A549 (cell line): ENCODE data around the gene CYSLTR2. TPM values are rescaled to one million over a fixed set of nuclear protein-coding genes. Genes with fewer than 3 reads are reported as not detected.

Experiments used
- ATAC-seq, 2 experiments: fragments of 200-7000 bp in 1 of 2; fragments of >200 bp in 1 of 2; cut with Nextera tagmentation in 1 of 2; cut with Tn5 transposase in 1 of 2; 3 replicates each; pipeline versions ENCODE4 v1.8.0 to v1.9.1; 2018 to 2020; ENCODE audit warnings: mild to moderate bottlenecking in 1 of 2, moderate library complexity in 1 of 2
- CTCF ChIA-PET: fragments of 300-600 bp; sonication (Branson Sonifier 250); formaldehyde crosslinking; extraction: SDS; loops from one replicate; lab custom pipeline; 2021; ENCODE audit warnings: antibody characterized with exemption, inconsistent platforms; lab: Yijun Ruan, JAX
- POLR2A ChIA-PET: fragments of 350-600 bp; formaldehyde crosslinking; extraction: SDS; loops from one replicate; lab custom pipeline; 2021; ENCODE audit warnings: antibody characterized with exemption, inconsistent platforms; lab: Yijun Ruan, JAX
- DNase-seq, 2 experiments: peaks; one replicate each; pipeline versions ENCODE4 v3.0.0 to v3.0.0-alpha.2; 2011 to 2016; ENCODE audit warnings: low read depth in 1 of 2, low spot score in 1 of 2
- FAIRE-seq: peaks from 2 replicates; lab custom pipeline; 2011; peaks lifted over from hg19 to GRCh38; lab: Jason Lieb, UNC
- H3K27ac ChIP-seq, 2 experiments: fragments of >200 bp; sonication (Bioruptor Twin); formaldehyde crosslinking; 3 replicates each; pipeline ENCODE4 v1.5.1; 2016 to 2017
- H3K4me1 ChIP-seq: fragments of >200 bp; sonication (Bioruptor Twin); formaldehyde crosslinking; 3 replicates; pipeline ENCODE4 v1.6.1; 2016
- H3K4me2 ChIP-seq: fragments of >200 bp; sonication (Bioruptor Twin); formaldehyde crosslinking; 3 replicates; pipeline ENCODE4 v1.6.1; 2016
- H3K4me3 ChIP-seq: fragments of >200 bp; sonication (Bioruptor Twin); formaldehyde crosslinking; 3 replicates; pipeline ENCODE4 v1.5.1; 2016
- H3K9me3 ChIP-seq: fragments of >200 bp; sonication (Bioruptor Twin); formaldehyde crosslinking; 3 replicates; pipeline ENCODE4 v1.6.1; 2016
- BHLHE40 ChIP-seq: IDR thresholded peaks from 2 replicates; pipeline ENCODE4 v1.6.1; 2012; ENCODE audit warnings: low read depth, low read length, inconsistent platforms
- CEBPB ChIP-seq, 2 experiments: fragments of >200 bp in 1 of 2; sonication (Bioruptor Twin) in 1 of 2; formaldehyde crosslinking in 1 of 2; IDR thresholded peaks; 2 replicates each; pipeline ENCODE4 v1.6.1; 2012 to 2016
- FOSL2 ChIP-seq, 2 experiments: fragments of 450-650 bp in 1 of 2; fragments of >200 bp in 1 of 2; sonication (Bioruptor Twin) in 1 of 2; formaldehyde crosslinking; IDR thresholded peaks; 2 replicates each; pipeline versions ENCODE4 v1.5.0 to v1.6.1; 2016 to 2020; ENCODE audit warnings: mild to moderate bottlenecking in 1 of 2, moderate library complexity in 1 of 2
- GATA3 ChIP-seq: IDR thresholded peaks from 2 replicates; pipeline ENCODE4 v1.6.1; 2012; ENCODE audit warnings: borderline replicate concordance
- HOXB13 ChIP-seq: fragments of 250-450 bp; sonication (Bioruptor Pico); IDR thresholded peaks from 2 replicates; pipeline ENCODE4 v1.5.0; 2020; ENCODE audit warnings: low read depth, mild to moderate bottlenecking, moderate library complexity
- HOXB5 ChIP-seq: fragments of 250-450 bp; sonication (Bioruptor Pico); IDR thresholded peaks from 2 replicates; pipeline ENCODE4 v1.5.0; 2020; ENCODE audit warnings: mild to moderate bottlenecking, moderate library complexity
- JUN ChIP-seq, 2 experiments: fragments of >200 bp; sonication (Bioruptor Twin); formaldehyde crosslinking; IDR thresholded peaks; 2 replicates in 1 of 2; 3 replicates in 1 of 2; pipeline ENCODE4 v1.6.1; 2016 to 2017
- JUNB ChIP-seq: fragments of >200 bp; sonication (Bioruptor Twin); formaldehyde crosslinking; IDR thresholded peaks from 2 replicates; pipeline ENCODE4 v1.6.1; 2016
- MAFK ChIP-seq: fragments of 450-650 bp; IDR thresholded peaks from 2 replicates; pipeline ENCODE4 v1.6.1; 2014; ENCODE audit not compliant: partially characterized antibody
- MYC ChIP-seq: IDR thresholded peaks from 2 replicates; pipeline ENCODE4 v1.6.1; 2012; ENCODE audit warnings: mild to moderate bottlenecking, inconsistent platforms, low read length, improper control_type of control experiment, borderline replicate concordance
- NFE2L2 ChIP-seq: fragments of 150-350 bp; conservative IDR thresholded peaks from 2 replicates; pipeline ENCODE4 v1.6.1; 2014; ENCODE audit warnings: low read length
- NPAS2 ChIP-seq: fragments of 250-450 bp; sonication (Bioruptor Pico); IDR thresholded peaks from 2 replicates; pipeline ENCODE4 v1.8.0; 2022; ENCODE audit warnings: mild to moderate bottlenecking, moderate library complexity, borderline replicate concordance
- NR3C1 ChIP-seq: fragments of >200 bp; sonication (Bioruptor Twin); formaldehyde crosslinking; IDR thresholded peaks from 3 replicates; pipeline ENCODE4 v1.6.1; 2017
- POLR2AphosphoS2 ChIP-seq: conservative IDR thresholded peaks from 2 replicates; pipeline ENCODE4 v1.6.1; 2012; ENCODE audit warnings: low read length, improper control_type of control experiment, inconsistent platforms
- RAD21 ChIP-seq, 2 experiments: fragments of >200 bp in 1 of 2; sonication (Bioruptor Twin) in 1 of 2; formaldehyde crosslinking in 1 of 2; IDR thresholded peaks in 1 of 2; conservative IDR thresholded peaks in 1 of 2; 2 replicates in 1 of 2; 3 replicates in 1 of 2; pipeline ENCODE4 v1.6.1; 2012 to 2018; ENCODE audit warnings: inconsistent platforms in 1 of 2
- SMC3 ChIP-seq: fragments of >200 bp; sonication (Bioruptor Twin); formaldehyde crosslinking; IDR thresholded peaks from 3 replicates; pipeline ENCODE4 v1.6.1; 2018; ENCODE audit warnings: inconsistent platforms
- SREBF2 ChIP-seq: fragments of 450-650 bp; IDR thresholded peaks from 2 replicates; pipeline ENCODE4 v1.6.1; 2014; ENCODE audit warnings: mild to moderate bottlenecking, moderate library complexity
- WGBS: methylation state at CpG from one replicate; pipeline ENCODE4 v1.1.6; 2017; ENCODE audit errors: missing lambda C conversion rate; 5-methylcytosine and 5-hydroxymethylcytosine counted together
- polyA plus RNA-seq, 4 experiments: library from polyadenylated mRNA; depleted of rRNA in 3 of 4; stranded (reverse); fragments of >200 nt; fragmentation: RNase III in 1 of 4; extraction: RNeasy Plus Mini Kit Qiagen cat#74134 plus additional on column Dnase treatment in 1 of 4; gene quantifications; 2 replicates in 3 of 4; 3 replicates in 1 of 4; pipeline ENCODE4 v1.2.3, GENCODE V29; 2011 to 2017
- TF ChIP-seq, protein P1 (sequence below): fragments of 150-350 bp; IDR thresholded peaks from 2 replicates; pipeline ENCODE4 v1.6.1; 2014; ENCODE audit warnings: low read depth, mild to moderate bottlenecking, low read length
- TF ChIP-seq, protein P2 (sequence below): fragments of >200 bp; sonication (Bioruptor Twin); formaldehyde crosslinking; IDR thresholded peaks from 3 replicates; pipeline ENCODE4 v1.5.1; 2016
- TF ChIP-seq, protein P3 (sequence below): IDR thresholded peaks from 2 replicates; pipeline ENCODE4 v1.6.1; 2012; ENCODE audit warnings: low read depth, borderline replicate concordance
- TF ChIP-seq, protein P4 (sequence below): IDR thresholded peaks from 2 replicates; pipeline ENCODE4 v1.6.1; 2012
- TF ChIP-seq, protein P5 (sequence below): fragments of 250-450 bp; sonication (Bioruptor Pico); IDR thresholded peaks from 2 replicates; pipeline ENCODE4 v1.5.0; 2021; ENCODE audit warnings: mild to moderate bottlenecking, moderate library complexity, borderline replicate concordance

CYSLTR2 gene
- polyA plus RNA-seq, 2 of the 4 experiments (the other 2 are of a cell fraction) = not detected

DNA sequence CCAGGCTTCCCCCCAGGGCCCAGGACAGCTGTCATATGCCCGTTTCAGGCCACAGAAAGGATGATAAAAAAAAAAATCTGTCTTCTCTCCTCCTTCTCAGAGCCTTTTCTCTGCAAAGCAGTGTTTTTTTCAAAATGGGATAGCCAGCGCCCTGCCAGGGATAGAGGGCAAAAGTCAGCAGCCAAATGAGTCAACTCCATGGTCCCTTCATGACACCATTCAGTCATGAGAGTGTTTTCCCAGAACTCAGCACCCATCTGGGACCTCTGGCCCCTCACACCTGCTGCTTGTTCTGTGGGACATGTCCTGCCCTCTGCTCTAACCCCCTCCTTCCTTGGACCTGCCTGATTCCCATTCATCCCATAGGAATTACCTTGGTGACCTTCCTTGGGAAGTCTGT lies 95.0 kb downstream of the CYSLTR2 start:
- Histone ChIP-seq H3K27ac (peak overlapping the region in 1 of 2 experiments; percentile 45; a peak in 2 of 6 replicates), H3K4me3 (no peak overlapping the region), H3K9me3 (no peaks in the 10 kb centered on the region), H3K4me2 (peak overlapping the region; percentile 81), H3K4me1 (peaks cover 19% of the 10 kb centered on the region)
- no peak for FAIRE-seq
- WGBS = 55% methylated on average over 2 of the region's 2 CpGs
- CTCF ChIA-PET = interaction anchor here (0.9 to 2.7 kb wide), 3 partner anchors 14 to 154 kb away, joined by 4 to 20 read pairs (median 7); no protein-coding TSS in a partner anchor
- no peak for DNase-seq
- ATAC-seq = no peak
- TF ChIP-seq NFE2L2 (no peak), POLR2AphosphoS2 (no peak), HOXB13 (CRISPR knock-in tag) (no peak)
- TF ChIP-seq, all 56 proteins: peak for 0
- POLR2A ChIA-PET = no interaction called here

DNA sequence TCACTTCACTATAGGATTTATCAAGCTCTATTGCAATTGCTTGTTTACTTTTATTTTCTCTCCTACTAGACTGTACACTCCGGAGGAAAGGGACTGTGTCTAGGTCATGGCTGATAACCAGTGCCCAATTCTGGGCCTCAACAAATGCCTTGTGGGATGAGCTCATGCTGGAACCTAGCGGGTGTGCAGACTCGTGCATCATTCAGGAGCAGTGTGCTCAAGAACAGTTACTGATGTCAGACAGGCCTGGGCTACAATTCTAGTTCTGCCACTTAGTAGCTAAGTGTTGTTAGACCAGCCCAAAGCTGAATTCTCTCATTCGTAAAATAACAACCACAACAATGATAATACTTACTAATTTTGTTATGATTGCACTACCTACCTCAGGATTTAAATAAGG lies 95.4 kb downstream of the CYSLTR2 start:
- WGBS = 55% methylated on average over 4 of the region's 4 CpGs
- CTCF ChIA-PET = interaction anchor here (0.9 to 2.7 kb wide), 3 partner anchors 14 to 155 kb away, joined by 4 to 20 read pairs (median 7); no protein-coding TSS in a partner anchor
- Histone ChIP-seq H3K4me3 (no peak overlapping the region), H3K9me3 (no peaks in the 10 kb centered on the region), H3K4me2 (peak overlapping the region; percentile 81), H3K4me1 (peaks cover 19% of the 10 kb centered on the region), H3K27ac (peak overlapping the region in 1 of 2 experiments; percentile 45; a peak in 2 of 6 replicates)
- ATAC-seq (peak in 1 of 2 experiments; percentile 24; a peak in 3 of 6 replicates), DNase-seq (no peak), FAIRE-seq (no peak)
- no peak for TF ChIP-seq RAD21 (conservative IDR thresholded peaks at IDR 0.05 in 1 of 2, IDR thresholded peaks at IDR 0.05 in 1 of 2)
- POLR2A ChIA-PET = no interaction called here

DNA sequence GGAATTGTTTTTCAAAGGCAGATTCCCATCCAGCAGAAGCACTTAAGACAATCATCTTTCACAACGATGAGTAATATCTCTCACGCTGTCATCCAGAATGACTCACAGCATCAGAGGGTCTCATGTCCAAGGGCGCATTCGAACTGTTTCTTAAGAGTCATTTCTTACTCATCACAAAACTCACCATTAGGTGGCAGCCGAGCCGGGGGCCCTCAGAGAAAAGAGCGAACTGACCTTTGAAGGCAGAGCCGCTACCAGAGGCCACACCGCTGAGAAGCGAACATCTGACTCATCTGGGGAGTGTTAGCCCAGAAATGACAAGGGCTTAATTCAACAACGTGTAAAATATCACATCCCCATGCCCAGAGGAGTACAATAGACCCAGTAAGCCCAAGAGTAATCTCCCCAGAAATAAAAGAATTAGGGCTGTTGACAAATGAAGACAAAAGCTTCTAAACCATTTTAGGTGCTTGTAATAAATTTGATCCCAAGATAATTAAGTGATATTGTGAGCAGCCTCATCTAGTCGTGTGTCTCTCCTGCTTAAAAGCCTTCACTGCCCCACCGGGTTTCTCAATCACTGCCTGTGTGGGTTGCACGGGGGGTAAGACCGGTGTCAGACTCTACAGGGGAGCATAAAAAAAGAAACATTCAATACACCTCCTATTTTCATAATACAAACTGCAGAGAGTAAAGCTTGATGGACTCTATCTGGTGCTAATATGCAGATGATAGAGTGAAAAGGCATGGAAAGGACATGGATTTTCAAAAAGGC lies 96.2 kb downstream of the CYSLTR2 start:
- TF ChIP-seq, protein P1, sequence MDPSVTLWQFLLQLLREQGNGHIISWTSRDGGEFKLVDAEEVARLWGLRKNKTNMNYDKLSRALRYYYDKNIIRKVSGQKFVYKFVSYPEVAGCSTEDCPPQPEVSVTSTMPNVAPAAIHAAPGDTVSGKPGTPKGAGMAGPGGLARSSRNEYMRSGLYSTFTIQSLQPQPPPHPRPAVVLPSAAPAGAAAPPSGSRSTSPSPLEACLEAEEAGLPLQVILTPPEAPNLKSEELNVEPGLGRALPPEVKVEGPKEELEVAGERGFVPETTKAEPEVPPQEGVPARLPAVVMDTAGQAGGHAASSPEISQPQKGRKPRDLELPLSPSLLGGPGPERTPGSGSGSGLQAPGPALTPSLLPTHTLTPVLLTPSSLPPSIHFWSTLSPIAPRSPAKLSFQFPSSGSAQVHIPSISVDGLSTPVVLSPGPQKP = no peak
- peak; percentile 14 to 58; a peak in 2 of 4 replicates for TF ChIP-seq CEBPB (IDR thresholded peaks at IDR 0.05)
- TF ChIP-seq SREBF2 = no peak
- TF ChIP-seq FOSL2 (IDR thresholded peaks at IDR 0.05) = peak; percentile 88
- peak; percentile 98 for TF ChIP-seq FOSL2 (CRISPR knock-in tag; IDR thresholded peaks at IDR 0.05)
- no peak for TF ChIP-seq NPAS2 (CRISPR knock-in tag)
- TF ChIP-seq JUNB = peak; percentile 87
- no peak for TF ChIP-seq NR3C1
- no peak for TF ChIP-seq BHLHE40
- peak; percentile 66 for TF ChIP-seq SMC3
- TF ChIP-seq HOXB5 (CRISPR knock-in tag) = peak; percentile 68; the same call in 1 of the 2 replicates
- TF ChIP-seq, protein P2, sequence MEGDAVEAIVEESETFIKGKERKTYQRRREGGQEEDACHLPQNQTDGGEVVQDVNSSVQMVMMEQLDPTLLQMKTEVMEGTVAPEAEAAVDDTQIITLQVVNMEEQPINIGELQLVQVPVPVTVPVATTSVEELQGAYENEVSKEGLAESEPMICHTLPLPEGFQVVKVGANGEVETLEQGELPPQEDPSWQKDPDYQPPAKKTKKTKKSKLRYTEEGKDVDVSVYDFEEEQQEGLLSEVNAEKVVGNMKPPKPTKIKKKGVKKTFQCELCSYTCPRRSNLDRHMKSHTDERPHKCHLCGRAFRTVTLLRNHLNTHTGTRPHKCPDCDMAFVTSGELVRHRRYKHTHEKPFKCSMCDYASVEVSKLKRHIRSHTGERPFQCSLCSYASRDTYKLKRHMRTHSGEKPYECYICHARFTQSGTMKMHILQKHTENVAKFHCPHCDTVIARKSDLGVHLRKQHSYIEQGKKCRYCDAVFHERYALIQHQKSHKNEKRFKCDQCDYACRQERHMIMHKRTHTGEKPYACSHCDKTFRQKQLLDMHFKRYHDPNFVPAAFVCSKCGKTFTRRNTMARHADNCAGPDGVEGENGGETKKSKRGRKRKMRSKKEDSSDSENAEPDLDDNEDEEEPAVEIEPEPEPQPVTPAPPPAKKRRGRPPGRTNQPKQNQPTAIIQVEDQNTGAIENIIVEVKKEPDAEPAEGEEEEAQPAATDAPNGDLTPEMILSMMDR = peak; percentile 61
- TF ChIP-seq GATA3 = peak; percentile 31; the same call in 1 of the 2 replicates
- TF ChIP-seq, protein P3, sequence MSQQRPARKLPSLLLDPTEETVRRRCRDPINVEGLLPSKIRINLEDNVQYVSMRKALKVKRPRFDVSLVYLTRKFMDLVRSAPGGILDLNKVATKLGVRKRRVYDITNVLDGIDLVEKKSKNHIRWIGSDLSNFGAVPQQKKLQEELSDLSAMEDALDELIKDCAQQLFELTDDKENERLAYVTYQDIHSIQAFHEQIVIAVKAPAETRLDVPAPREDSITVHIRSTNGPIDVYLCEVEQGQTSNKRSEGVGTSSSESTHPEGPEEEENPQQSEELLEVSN = no peak
- TF ChIP-seq MYC = no peak
- TF ChIP-seq, protein P4, sequence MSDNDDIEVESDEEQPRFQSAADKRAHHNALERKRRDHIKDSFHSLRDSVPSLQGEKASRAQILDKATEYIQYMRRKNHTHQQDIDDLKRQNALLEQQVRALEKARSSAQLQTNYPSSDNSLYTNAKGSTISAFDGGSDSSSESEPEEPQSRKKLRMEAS = peak; percentile 43
- TF ChIP-seq JUN (IDR thresholded peaks at IDR 0.05) = peak in 1 of 2 experiments; percentile 55; a peak in 2 of 5 replicates
- TF ChIP-seq, protein P5, sequence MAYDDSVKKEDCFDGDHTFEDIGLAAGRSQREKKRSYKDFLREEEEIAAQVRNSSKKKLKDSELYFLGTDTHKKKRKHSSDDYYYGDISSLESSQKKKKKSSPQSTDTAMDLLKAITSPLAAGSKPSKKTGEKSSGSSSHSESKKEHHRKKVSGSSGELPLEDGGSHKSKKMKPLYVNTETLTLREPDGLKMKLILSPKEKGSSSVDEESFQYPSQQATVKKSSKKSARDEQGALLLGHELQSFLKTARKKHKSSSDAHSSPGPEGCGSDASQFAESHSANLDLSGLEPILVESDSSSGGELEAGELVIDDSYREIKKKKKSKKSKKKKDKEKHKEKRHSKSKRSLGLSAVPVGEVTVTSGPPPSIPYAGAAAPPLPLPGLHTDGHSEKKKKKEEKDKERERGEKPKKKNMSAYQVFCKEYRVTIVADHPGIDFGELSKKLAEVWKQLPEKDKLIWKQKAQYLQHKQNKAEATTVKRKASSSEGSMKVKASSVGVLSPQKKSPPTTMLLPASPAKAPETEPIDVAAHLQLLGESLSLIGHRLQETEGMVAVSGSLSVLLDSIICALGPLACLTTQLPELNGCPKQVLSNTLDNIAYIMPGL (CRISPR knock-in tag) = no peak
- peak; percentile 25 for TF ChIP-seq MAFK
- peak; percentile 52 to 59 for TF ChIP-seq RAD21 (conservative IDR thresholded peaks at IDR 0.05 in 1 of 2, IDR thresholded peaks at IDR 0.05 in 1 of 2)
- peak overlapping the region; percentile 47 to 76 for H3K27ac ChIP-seq
- no peak overlapping the region for H3K4me3 ChIP-seq
- POLR2A ChIA-PET = interaction anchor here (0.5 kb wide), 1 partner anchor 32 kb away, joined by 3 read pairs; no protein-coding TSS in a partner anchor
- H3K4me1 ChIP-seq = peaks cover 19% of the 10 kb centered on the region
- no peak for FAIRE-seq
- CTCF ChIA-PET = interaction anchor here (0.8 to 2.7 kb wide), 9 partner anchors 10 to 155 kb away, joined by 3 to 20 read pairs (median 4); no protein-coding TSS in a partner anchor
- no peaks in the 10 kb centered on the region for H3K9me3 ChIP-seq
- ATAC-seq = peak; percentile 99
- peak overlapping the region; percentile 81 for H3K4me2 ChIP-seq
- peak; percentile 62 to 90 for DNase-seq
- 4% methylated on average over 15 of the region's 15 CpGs for WGBS
